MM.1S (cell line): ENCODE results near the gene NACA2.

Experiments used
- CTCF ChIP-seq: fragments of 300-600 bp; sonication (generic); IDR thresholded peaks from 2 replicates; pipeline ENCODE4 v1.5.1; 2016; ENCODE audit warnings: antibody characterized with exemption, low read length, mixed read lengths
- EZH2 ChIP-seq: fragments of 300-600 bp; sonication (generic); optimal IDR thresholded peaks from 2 replicates; pipeline ENCODE3; 2017; ENCODE audit warnings: low read depth, mild to moderate bottlenecking, antibody characterized with exemption, low read length, mixed read lengths
- EZH2phosphoT487 ChIP-seq: fragments of 300-600 bp; sonication (generic); IDR thresholded peaks from 2 replicates; pipeline ENCODE4 v1.6.1; 2018; ENCODE audit warnings: antibody characterized with exemption, low read length

DNA sequence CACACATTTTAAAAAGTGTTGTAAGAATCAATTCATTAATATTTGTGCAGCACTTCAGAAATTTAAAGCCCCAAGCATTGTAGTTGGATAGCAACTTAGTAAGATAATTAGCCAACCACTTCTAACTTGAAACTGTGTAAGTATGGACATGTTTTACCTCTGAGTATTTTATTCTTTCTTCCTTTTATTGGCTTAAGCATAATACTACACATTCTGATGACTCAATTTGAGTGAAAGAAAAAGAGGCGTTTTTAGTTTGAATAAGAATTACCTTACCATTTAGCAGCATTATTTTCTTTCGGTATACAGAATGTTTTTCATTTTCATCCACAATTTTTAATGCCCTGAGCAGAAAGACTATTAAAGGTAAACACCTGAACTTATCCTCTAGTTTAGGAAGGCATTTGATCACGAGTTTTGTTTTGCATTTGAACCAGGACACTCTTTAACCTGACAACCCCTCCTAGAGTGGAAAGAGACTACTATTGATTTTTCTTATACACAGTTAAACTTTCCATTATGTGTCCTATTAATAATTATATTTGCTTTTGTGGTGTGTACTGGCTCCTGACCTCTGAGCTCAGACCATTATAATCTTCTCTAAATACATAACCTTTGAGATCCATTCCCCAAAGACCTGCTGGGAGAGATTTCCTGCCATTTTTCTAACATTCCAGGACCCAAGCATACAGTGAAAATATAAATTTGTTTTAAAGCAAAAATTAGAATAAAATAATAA, 9.2 kb downstream of the NACA2 start:
- no peak for TF ChIP-seq CTCF
- TF ChIP-seq EZH2phosphoT487: no peak
- no peak for TF ChIP-seq EZH2
